Stomach (tissue), 9 donors: ENCODE measurements around the gene EBF3. TPM values are rescaled to one million over a fixed set of nuclear protein-coding genes. Genes with fewer than 3 reads are reported as not detected.

ENCODE experiments used
- DNase-seq, 2 donors: peaks; one replicate each; pipeline versions ENCODE4 v3.0.0 to v3.0.0-alpha.2; 2013 to 2019
- H3K27ac ChIP-seq, 5 donors: fragments of 200-600 bp in 4 of 5; sonication (generic) in 4 of 5; one replicate each; pipeline ENCODE4 v1.5.1; 2013 to 2019; ENCODE audit warnings: mild to moderate bottlenecking in 1 of 5, moderate library complexity in 1 of 5
- H3K27me3 ChIP-seq, 3 donors: fragments of 200-600 bp; sonication (generic); one replicate each; pipeline ENCODE4 v1.5.1; 2017 to 2019; ENCODE audit warnings: mixed run types in 1 of 3
- H3K36me3 ChIP-seq, 4 donors: fragments of 200-600 bp; sonication (generic); 1 replicate in 3 of 4; 2 replicates in 1 of 4; pipeline ENCODE4 v1.5.1; 2016 to 2019
- H3K4me1 ChIP-seq, 4 donors: fragments of 200-600 bp; sonication (generic); one replicate each; pipeline ENCODE4 v1.5.1; 2016 to 2019
- H3K4me3 ChIP-seq, 4 donors: fragments of 200-600 bp; sonication (generic) in 3 of 4; one replicate each; pipeline ENCODE4 v1.5.1; 2016 to 2019; ENCODE audit warnings: mild to moderate bottlenecking in 1 of 4
- H3K9me3 ChIP-seq, 4 donors: fragments of 200-600 bp; sonication (generic); one replicate each; pipeline ENCODE4 v1.5.1; 2016 to 2019
- EP300 ChIP-seq: sonication (generic); formaldehyde crosslinking; IDR thresholded peaks from one replicate; pipeline ENCODE4 v1.6.1; 2017; ENCODE audit warnings: antibody characterized with exemption
- POLR2A ChIP-seq, 4 donors: fragments of 450-650 bp; IDR thresholded peaks; one replicate each; pipeline ENCODE4 v1.6.1; 2016; ENCODE audit warnings: antibody characterized with exemption in 4 of 4, control low read depth in 2 of 4, mild to moderate bottlenecking in 1 of 4, moderate library complexity in 1 of 4
- POLR2AphosphoS5 ChIP-seq, 3 donors: sonication (generic); formaldehyde crosslinking; IDR thresholded peaks; one replicate each; pipeline ENCODE4 v1.6.1; 2016; ENCODE audit warnings: antibody characterized with exemption in 3 of 3
- WGBS, 5 donors: extraction: QIAGEN DNeasy Blood & Tissue Kit in 3 of 5; methylation state at CpG; one replicate each; pipeline versions ENCODE4 v1.1.5 to v1.1.7; 2013 to 2018; 5-methylcytosine and 5-hydroxymethylcytosine counted together
- intact Hi-C: fragments of 100-400 bp; cut with DNase I; formaldehyde crosslinking; loops from one replicate; pipeline ENCODE4 v1.15.1; 2023; ENCODE audit warnings: low total_unique reads
- polyA plus RNA-seq, 3 donors: library from polyadenylated mRNA; stranded (reverse); fragments of 200-250 nt; gene quantifications; one replicate each; pipeline ENCODE4 v1.2.3, GENCODE V29; 2013
- total RNA-seq, 5 donors: library from RNA; depleted of rRNA; stranded (reverse); fragments of >200 nt; gene quantifications; one replicate each; pipeline versions ENCODE4 v1.1.0 to v1.2.3, GENCODE V29; 2014 to 2016
- TF ChIP-seq, protein P1 (sequence below), 7 experiments: fragments of 450-650 bp in 4 of 7; fragments of 200-600 bp in 3 of 7; sonication (generic) in 3 of 7; IDR thresholded peaks; one replicate each; pipeline ENCODE4 v1.5.1; 2016 to 2019; ENCODE audit warnings: antibody characterized with exemption in 7 of 7, control low read depth in 2 of 7, mild to moderate bottlenecking in 1 of 7
- donor health status: healthy with polysubstance abuse.
- donor health status: Bipolar disorder and iron deficiency.
- donor health status: healthy.

EBF3 gene
- total and polyA plus RNA-seq, 8 donors = 0.19 to 7.3 (median 0.58) TPM; not detected in 3

DNA sequence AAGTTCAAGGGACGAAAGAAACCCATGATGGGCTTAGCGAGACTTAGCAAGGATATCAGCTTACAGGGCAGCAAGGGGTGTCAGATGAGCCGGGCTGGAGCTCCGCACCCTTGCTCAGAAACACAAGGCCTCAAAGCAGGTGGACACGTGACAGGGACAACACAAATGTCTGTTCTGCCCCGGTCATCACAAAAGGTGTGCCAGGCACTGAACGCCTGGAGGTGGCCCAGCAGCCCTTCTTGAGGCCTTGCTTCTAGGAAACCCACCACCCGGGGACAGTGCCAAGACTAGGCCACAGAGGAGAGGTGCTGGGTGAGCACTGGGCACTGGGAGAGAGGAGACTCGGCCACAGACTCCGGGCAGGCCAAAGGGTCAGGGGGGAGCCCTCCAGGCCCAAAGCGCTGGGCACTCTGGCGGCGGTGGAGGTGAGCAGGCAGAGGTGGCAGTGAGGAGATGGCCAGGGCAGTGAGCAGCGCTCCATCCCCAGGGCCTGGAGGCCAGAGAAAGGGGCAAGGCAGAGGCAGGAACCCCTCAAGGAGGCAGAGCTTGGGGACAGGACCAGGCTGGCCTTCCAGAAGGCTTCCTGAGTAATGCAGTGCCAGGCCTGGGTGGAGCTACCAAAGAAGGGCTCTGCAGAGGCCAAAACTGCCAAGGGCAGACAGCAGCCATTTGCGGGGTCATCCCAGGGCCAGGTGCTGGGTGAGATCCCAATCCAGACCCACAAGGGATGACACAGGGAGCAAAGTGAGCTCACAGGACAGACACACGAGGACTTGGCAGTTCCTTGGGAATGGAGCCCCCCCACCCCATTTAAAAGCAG lies 22.7 kb downstream of the EBF3 start:
- Histone ChIP-seq H3K9me3 (no peaks in the 10 kb centered on the region), H3K4me3 (no peak overlapping the region), H3K27ac (no peak overlapping the region), H3K36me3 (no peaks in the 10 kb centered on the region), H3K4me1 (no peaks in the 10 kb centered on the region), H3K27me3 (peaks cover 0 to 36% (median 0%) of the 10 kb centered on the region in 3 donors)
- 81 to 92% (median 84%) methylated on average over 16 of the region's 16 CpGs for WGBS, 5 donors
- peak in 1 of 2 donors; percentile 20 for DNase-seq
- intact Hi-C loops = no loop called here
- TF ChIP-seq POLR2AphosphoS5 (IDR thresholded peaks at IDR 0.05) (no peak), EP300 (no peak), POLR2A (IDR thresholded peaks at IDR 0.05) (no peak)
- TF ChIP-seq, protein P1, sequence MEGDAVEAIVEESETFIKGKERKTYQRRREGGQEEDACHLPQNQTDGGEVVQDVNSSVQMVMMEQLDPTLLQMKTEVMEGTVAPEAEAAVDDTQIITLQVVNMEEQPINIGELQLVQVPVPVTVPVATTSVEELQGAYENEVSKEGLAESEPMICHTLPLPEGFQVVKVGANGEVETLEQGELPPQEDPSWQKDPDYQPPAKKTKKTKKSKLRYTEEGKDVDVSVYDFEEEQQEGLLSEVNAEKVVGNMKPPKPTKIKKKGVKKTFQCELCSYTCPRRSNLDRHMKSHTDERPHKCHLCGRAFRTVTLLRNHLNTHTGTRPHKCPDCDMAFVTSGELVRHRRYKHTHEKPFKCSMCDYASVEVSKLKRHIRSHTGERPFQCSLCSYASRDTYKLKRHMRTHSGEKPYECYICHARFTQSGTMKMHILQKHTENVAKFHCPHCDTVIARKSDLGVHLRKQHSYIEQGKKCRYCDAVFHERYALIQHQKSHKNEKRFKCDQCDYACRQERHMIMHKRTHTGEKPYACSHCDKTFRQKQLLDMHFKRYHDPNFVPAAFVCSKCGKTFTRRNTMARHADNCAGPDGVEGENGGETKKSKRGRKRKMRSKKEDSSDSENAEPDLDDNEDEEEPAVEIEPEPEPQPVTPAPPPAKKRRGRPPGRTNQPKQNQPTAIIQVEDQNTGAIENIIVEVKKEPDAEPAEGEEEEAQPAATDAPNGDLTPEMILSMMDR (IDR thresholded peaks at IDR 0.05) = no peak

DNA sequence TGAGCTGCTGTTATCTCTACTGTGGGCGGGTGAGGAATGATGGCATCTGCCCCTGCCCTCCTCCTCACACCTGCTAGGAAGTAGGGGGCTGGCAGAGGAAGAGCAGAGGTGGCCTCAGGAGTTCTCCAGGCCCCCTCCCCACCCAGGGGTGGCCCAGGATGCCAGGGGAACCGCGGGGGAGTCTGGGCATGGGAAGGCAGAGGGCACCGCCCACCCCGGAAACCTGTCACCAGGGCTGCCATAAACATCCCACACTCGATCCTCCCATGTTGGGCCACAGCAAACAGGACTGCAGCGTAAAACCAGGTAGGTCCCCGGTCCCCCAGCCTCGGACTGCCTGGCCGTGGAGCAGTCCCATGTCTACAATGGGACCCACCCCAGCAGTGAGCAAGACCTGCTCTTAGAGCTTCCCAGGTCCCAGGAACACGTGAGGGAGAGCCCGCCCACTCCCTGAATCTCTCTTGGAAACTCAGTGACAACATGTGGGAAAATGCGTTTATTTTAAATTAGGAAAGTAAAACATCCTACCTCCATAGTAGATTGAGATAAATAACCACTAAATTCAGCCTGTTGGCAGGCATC lies 23.4 kb downstream of the EBF3 start:
- WGBS, 5 donors = 83 to 92% (median 87%) methylated on average over 3 to 13 of the region's 13 CpGs
- H3K36me3 ChIP-seq = no peaks in the 10 kb centered on the region
- peaks cover 0 to 33% (median 0%) of the 10 kb centered on the region in 3 donors for H3K27me3 ChIP-seq
- intact Hi-C loops = no loop called here
- no peak overlapping the region for H3K4me3 ChIP-seq
- TF ChIP-seq, protein P1 (IDR thresholded peaks at IDR 0.05) = no peak
- TF ChIP-seq POLR2AphosphoS5 (IDR thresholded peaks at IDR 0.05) (no peak), EP300 (no peak), POLR2A (IDR thresholded peaks at IDR 0.05) (no peak)
- H3K9me3 ChIP-seq = no peaks in the 10 kb centered on the region
- no peaks in the 10 kb centered on the region for H3K4me1 ChIP-seq
- peak in 1 of 2 donors; percentile 16 for DNase-seq
- H3K27ac ChIP-seq = no peak overlapping the region

DNA sequence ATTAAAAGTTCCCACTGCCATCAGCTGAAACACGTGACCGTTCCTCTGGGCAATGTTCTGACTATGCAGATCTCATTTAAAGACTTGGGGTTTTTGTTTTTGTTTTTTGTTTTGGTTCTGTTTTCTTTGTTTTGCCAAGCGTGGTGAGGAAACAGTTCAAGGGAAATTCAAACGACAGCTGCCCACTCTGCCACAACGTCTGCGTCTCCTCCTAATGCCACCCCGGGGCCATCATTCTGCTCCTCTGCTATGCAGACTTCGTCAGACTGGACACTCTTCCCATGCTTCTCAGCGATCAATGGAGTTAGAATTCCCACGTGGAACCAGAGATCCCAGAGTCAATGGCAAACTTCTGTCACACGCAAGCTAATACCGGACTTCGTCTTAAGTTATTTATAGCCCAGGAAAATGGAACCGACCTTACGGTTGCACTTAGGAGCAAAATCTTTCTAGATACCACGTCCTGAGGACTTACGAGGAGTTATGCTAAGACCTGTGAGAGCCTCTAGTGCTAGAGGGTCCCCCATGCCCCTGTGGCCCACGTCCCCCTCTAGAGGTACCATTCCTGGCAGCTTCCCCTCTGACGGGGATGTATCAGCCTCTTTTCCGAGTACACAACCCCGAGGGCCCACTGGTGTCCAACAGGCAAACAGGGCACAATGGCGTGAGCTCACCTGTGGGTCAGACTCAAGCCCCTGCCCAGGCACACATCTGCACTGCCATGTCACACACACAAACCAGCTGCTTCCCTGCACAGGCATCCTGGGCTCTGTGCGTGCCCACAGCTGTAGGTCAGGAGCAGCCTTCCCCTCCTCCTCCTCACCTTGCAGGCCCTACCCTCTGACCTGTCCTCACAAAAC lies 24.4 kb downstream of the EBF3 start:
- H3K27me3 ChIP-seq = peaks cover 0 to 27% (median 0%) of the 10 kb centered on the region in 3 donors
- no peaks in the 10 kb centered on the region for H3K9me3 ChIP-seq
- no peak overlapping the region for H3K4me3 ChIP-seq
- 81 to 84% (median 82%) methylated on average over 23 of the region's 23 CpGs for WGBS, 5 donors
- peak in 1 of 2 donors; percentile 15 for DNase-seq
- H3K4me1 ChIP-seq = no peaks in the 10 kb centered on the region
- no peaks in the 10 kb centered on the region for H3K36me3 ChIP-seq
- TF ChIP-seq, protein P1 (IDR thresholded peaks at IDR 0.05) = no peak
- TF ChIP-seq POLR2AphosphoS5 (IDR thresholded peaks at IDR 0.05) (no peak), POLR2A (IDR thresholded peaks at IDR 0.05) (no peak), EP300 (no peak)
- no peak overlapping the region for H3K27ac ChIP-seq
- intact Hi-C loops = no loop called here

DNA sequence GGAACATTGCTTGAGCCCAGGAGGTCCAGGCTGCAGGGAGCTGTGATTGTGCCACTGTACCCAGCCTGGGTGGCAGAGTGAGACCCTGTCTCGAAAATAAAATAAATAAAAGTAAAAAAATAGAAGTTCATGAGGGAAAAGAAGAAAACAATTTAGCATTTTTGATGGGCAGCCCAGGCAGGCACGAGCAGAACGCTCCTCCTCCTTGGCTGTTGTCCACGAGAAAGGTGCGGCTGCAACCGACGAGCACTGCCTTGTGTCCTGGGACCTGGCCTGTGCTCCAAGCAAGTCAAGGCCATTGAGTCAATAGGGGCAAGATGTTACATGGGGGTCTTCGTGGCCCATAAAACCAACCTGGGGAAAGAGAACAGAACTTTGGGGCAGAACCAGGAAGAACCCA lies 25.6 kb downstream of the EBF3 start:
- Histone ChIP-seq H3K27ac (no peak overlapping the region), H3K27me3 (peaks cover 0 to 21% (median 0%) of the 10 kb centered on the region in 3 donors), H3K9me3 (no peaks in the 10 kb centered on the region), H3K4me1 (no peaks in the 10 kb centered on the region), H3K36me3 (no peaks in the 10 kb centered on the region), H3K4me3 (no peak overlapping the region)
- WGBS, 5 donors = 44 to 58% (median 56%) methylated on average over 8 of the region's 8 CpGs
- no peak for DNase-seq
- TF ChIP-seq POLR2AphosphoS5 (IDR thresholded peaks at IDR 0.05) (no peak), POLR2A (IDR thresholded peaks at IDR 0.05) (no peak), EP300 (no peak)
- TF ChIP-seq, protein P1 (IDR thresholded peaks at IDR 0.05) = no peak
- intact Hi-C loops = no loop called here
